Upper lobe of left lung (tissue), 4 donors: ENCODE data around the gene TSC22D1.

Source experiments
- CTCF ChIP-seq, 6 experiments: fragments of 450-650 bp in 4 of 6; fragments of 200-600 bp in 2 of 6; sonication (generic) in 2 of 6; IDR thresholded peaks; one replicate each; pipeline ENCODE4 v1.5.1; 2016 to 2019; ENCODE audit warnings: antibody characterized with exemption in 6 of 6
- POLR2AphosphoS5 ChIP-seq, 2 donors: sonication (generic); formaldehyde crosslinking; IDR thresholded peaks; one replicate each; pipeline ENCODE4 v1.5.1; 2017; ENCODE audit warnings: antibody characterized with exemption in 2 of 2

- no peak for TF ChIP-seq CTCF (IDR thresholded peaks at IDR 0.05)
- TF ChIP-seq POLR2AphosphoS5 (IDR thresholded peaks at IDR 0.05): no peak
Observed at GRCh38 chr13:44413095-44413494, 163.0 kb downstream of the TSC22D1 start.
